ENCODE data around the gene MAPK7.

DNA sequence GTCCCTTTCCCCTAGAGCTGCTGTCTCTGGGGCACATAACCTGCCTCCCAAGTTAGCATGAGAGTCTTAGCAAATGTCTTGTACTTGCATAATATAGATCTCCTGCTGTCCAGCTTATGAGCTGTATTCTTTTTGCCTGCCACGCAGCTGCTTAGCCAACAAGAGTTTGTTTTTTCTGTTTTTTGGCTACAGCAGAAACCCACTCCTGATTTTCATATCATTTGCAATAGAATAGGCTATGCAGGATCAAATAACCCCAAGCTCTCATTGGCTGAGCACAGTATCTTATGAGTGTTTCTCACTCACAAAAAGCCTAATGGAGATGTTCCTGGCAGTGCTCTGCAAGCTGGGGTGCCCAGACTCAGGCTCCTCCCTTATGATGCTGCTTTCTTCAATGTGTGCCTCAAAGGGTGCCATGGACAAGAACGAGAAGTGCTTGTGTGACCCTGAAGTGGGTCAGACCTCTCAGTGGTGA, 38.9 kb upstream of the MAPK7 start:
- no peak for TF ChIP-seq EZH2phosphoT487 (IDR thresholded peaks at IDR 0.05; ENCODE audit: insufficient read depth, low read depth)
- TF ChIP-seq EZH2 (IDR thresholded peaks at IDR 0.05; ENCODE audit: insufficient read depth, poor library complexity, severe bottlenecking): no peak

Data from GM23248 (cell line).